HG02588 (cell line): ENCODE results near the gene MAPKBP1.
A peak's percentile ranks its signal among the peaks of the same experiment; 100 is the strongest.
"Not testable (repeated sequence)": the region's sequence is repeated elsewhere in the genome, so short reads cannot be mapped to it uniquely, and the experiment has no call there.

Source experiments
- ATAC-seq: cut with Tn5 transposase; IDR thresholded peaks from one replicate; pipeline ENCODE4 v1.9.1; 2021; ENCODE audit warnings: mild to moderate bottlenecking, moderate library complexity; ENCODE audit not compliant: unreplicated experiment

MAPKBP1 gene

GRCh38 chr15:41774062-41774881, at the start of gene MAPKBP1:
MAPKBP1 (plus strand) TSS chr15:41774484; CDS start chr15:41775276, 792 bp downstream.
- peak; percentile 90 for ATAC-seq

DNA sequence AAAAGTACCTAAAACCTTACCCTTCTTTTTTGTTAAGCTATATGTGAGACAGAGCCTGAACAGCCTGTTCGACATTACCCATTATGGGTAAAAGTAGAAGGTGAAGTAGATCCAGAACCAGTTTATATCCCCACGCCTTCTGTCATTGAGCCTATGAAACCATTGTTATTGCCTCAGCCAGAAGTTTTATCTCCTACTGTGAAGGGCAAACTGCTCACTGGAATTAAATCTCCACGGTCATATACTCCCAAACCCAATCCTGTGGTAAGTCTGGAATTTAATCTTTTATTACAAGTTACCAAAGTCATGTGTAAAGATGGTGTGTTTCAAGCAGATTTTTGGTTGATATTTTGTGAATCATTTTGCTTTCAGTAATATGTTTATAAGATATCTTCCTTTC, 47.1 kb upstream of the MAPKBP1 start:
- no peak for ATAC-seq

GRCh38 chr15:41728061-41728460, 46.2 kb upstream of the MAPKBP1 start:
- not testable (repeated sequence) for ATAC-seq

GRCh38 chr15:41730543-41730942, 43.7 kb upstream of the MAPKBP1 start:
- ATAC-seq, result no peak

DNA sequence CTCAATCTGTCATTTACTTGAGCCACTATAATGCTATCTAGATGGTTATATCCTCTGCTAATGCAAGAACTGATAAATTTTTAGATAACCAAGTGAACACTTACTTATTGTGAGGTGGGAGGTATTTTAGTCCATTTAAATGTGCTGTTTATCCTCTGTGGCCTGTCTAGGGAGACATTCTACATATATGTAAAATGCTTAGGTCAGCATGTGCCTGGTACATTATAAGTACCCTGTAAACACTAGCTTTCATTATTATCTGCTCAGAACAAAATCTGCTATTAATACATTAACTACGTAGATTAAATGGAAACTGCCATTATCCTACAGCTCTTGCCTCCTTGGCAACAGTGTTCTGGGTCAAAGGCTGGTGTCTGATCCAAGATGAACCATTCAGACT, 41.8 kb upstream of the MAPKBP1 start:
- ATAC-seq, result no peak

- ATAC-seq, result no peak
Measured at GRCh38 chr15:41734079-41734478, 40.2 kb upstream of the MAPKBP1 start.

DNA sequence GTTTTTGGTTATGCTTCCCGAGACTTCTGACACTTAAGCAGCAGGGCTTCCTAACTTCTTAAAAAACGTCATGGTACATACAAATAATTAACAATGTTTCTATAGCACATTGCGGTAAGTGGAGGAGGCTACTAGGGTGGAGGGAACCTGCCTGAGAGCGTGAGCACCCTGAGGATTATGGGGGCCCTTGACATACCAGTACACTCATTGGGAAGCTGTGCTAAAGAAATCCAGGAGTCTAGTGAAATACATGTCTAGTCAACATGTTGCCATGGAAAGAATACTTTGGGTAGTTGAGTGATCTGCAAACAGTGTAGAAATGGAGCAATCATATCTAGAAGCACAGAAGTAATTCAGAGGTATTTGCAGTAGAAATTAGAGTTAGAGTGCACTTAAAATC, 39.2 kb upstream of the MAPKBP1 start:
- no peak for ATAC-seq

DNA sequence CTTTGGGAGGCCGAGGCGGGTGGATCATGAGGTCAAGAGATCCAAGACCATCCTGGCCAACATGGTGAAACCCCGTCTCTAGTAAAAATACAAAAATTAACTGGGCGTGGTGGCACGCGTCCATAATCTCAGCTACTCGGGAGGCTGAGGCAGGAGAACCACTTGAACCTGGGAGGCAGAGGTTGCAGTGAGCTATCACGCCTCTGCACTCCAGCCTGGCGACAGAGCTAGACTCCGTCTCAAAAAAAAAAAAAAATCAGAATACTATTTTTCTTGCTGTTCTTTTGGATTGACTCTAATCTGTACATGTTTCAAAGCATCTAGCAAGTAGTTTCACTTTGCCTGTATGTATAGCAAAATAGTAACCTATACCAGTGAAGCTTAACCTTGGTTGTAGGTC, 38.8 kb upstream of the MAPKBP1 start:
- not testable (repeated sequence) for ATAC-seq

DNA sequence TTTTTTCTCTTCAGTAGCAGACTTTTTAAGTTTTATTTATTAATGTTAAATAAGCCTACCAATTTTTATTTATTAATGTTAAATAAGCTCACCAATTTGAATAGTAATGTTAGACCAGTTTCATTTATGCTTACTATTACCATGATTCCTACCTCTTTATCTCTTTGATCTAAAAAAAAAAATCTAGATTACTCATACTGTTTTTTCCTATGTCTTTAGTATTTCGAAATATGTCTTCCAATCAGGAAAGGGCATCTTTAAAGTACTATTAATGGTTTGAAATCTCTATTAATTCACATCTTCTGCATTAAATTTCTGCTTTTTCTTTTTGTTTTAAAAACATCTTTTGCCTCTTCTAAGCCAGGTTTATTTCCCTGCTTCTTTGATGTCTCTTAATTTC, 27.5 kb upstream of the MAPKBP1 start:
- no peak for ATAC-seq

DNA sequence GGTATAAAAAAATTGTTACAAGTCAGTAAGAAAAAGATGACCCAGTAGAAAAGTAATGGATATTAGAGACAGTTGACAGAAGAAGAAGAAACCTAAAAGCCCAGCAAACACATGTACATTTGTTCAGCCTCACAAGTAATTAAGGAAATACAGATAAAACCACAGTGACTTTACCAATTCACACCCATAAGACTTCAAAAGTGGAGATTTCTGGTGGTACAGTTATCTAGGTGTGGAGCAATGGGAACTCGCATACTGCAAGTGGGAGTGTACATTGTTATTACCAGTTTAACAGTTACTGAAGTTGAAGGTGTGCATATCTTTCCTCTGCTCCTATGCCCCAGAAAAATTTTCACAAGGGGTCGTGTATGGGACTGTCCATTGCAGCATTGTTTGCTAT, 18.1 kb upstream of the MAPKBP1 start:
- no peak for ATAC-seq

DNA sequence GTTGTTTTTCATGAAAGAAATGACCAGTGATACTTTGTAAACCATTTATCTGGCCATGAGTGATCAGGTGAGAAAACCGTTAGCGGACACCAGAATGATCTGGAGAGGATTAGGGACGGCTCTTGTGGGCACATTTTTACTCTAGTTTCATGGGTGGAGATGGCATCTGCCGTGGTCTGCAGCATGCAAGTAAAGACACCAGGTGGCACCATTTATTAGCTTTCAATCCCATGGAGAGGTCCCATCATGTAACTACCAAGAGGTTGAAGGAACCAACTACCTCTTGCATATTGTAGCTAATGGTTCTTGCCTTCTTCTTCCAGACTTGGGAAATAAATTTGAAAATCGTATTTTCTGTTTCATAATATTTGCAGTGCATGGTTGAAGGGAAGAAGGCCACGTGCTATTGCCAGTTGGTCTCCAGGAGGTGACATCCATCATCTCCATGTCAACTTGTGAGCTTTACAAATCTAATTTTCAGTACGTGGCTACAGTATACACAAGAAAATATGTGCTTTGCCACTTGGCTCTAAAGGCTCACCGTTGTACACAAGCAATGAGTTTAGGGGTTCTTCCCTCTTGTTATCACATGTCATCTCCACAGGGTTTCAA, 1.5 kb upstream of the MAPKBP1 start:
- no peak for ATAC-seq

DNA sequence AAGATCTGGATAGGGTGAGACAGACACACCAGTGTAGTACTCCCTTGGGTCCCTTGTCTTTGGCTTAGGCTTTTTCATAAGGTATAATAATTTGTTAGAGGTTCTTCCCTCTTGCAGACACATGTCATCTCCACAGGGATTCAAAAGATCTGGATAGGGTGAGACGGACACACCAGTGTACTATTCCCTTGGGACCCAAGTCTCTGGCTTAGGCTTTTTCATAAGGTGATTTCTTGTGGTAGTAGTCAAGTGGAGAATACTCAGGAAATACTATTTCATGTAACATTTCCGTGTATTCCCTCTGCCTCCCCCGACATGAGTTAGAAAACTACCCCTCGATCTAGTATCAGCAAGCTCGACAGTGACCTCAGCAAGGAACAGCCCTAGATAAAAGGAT, 954 bp upstream of the MAPKBP1 start:
- ATAC-seq, result no peak

DNA sequence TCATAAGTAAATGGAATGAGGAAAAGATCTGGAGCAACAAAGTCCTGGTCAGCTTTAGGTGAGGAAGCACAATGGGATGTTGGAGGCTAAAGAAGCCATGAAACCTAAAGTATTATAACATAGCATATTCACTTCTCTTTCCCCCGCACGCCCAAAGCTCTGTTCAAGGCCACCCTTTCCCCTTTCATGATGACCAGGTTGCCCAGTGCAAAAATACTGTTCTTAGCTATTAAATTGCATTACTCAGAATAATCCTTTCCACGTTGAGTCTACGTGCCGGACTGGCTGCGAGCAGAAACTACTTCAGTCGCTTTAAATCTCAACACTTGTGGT, 589 bp upstream of the MAPKBP1 start:
- ATAC-seq, result no peak

GRCh38 chr15:41774882-41775417, 666 bp downstream of the MAPKBP1 start:
- ATAC-seq, result no peak

DNA sequence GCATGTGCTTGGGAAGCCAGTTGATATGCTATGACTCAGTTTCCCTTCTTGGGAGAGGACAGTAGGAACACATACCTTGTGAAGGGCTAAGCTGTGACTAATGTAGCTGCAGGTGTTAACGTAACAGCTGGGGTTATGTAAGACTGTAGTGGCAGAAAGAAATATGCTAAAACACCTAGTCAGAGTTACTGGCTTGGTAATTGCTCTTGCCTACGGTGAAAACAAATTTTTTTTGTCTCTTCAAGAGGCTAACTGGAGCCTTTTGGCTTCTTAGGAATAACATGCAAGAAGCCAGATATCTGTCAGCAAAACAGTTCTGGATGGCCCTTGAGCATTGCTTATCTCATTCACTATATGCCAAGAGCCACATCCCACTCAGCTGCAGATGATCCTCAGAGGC, 1.4 kb downstream of the MAPKBP1 start:
- no peak for ATAC-seq

DNA sequence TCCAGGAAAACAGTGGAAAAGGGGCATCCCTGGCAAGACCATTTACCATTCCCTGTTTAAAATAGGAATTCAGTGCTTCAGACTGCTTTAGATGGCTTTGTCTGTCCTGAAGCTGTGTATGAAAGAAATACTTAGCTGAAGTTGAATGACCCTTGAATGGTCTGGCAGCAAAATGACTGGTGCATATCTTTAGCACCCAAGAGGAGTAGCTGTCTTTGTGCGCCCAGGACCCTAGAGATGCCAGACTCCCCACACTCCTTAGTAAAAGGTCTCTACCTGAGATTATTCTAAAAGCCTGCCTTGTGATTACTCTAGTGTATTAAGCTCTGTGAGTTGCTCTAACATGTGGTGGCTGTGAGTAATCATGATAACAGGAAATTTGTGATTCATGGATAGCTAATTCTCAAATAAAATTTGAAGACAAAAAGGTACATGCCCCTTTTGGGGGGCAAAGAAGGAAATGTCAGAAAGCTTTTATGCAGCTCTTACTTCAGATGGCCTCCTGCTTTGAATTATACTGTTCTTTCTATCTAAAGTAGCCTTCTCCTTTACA, 3.2 kb downstream of the MAPKBP1 start:
- no peak for ATAC-seq

- no peak for ATAC-seq
Measured at GRCh38 chr15:41778521-41778920, 4.2 kb downstream of the MAPKBP1 start.

- ATAC-seq, result no peak
Measured at GRCh38 chr15:41779662-41780157, 5.4 kb downstream of the MAPKBP1 start.

DNA sequence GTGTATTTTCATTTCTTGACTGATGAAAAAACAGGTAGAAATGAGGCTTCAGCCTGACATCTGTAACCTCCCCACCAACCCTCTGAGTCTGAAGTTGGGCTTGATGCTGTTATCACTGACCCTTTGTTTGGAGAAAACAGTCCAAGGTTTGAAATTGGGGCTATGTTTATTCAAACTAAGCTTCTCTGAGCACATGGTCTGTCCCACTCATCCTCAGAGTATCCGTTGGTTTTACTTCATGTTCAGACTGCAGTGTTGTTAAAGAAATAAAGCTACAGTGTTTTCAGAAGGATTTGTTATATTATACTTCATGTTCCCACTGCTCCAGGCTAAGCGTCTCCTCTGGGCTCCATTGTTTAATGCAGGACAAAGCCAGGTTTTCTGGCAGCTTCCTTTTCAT, 6.0 kb downstream of the MAPKBP1 start:
- ATAC-seq, result no peak

DNA sequence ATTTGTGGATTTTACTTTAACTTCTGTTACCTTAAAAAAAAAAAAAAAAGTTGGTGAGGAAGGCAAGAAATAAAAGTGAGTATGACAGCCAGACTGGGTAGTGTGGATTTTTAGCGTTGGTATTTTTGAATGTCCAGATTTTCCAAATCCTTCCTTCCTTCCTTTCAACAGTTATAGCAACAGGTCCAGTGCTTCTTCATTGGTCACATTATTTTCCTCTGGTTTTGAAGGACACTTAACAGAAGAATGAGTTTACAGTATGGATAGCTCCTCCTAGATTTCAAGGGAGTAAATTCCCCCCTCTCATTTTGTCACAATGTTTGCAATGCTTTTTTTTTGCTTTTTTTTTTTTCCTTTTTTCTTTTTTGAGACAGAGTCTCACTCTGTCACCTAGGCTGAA, 6.4 kb downstream of the MAPKBP1 start:
- no peak for ATAC-seq

GRCh38 chr15:41782371-41783282, 8.3 kb downstream of the MAPKBP1 start:
- ATAC-seq, result no peak
